Mucosa of descending colon (tissue), 3 donors: ENCODE data around the gene PIK3R3. TPM values are rescaled to one million over a fixed set of nuclear protein-coding genes. Genes with fewer than 3 reads are reported as not detected.

Experiments used
- ATAC-seq: fragments of 200-7000 bp; cut with Tn5 transposase; one replicate; pipeline ENCODE4 v1.9.1; 2020; ENCODE audit warnings: mild to moderate bottlenecking, moderate library complexity
- DNase-seq, 3 donors: peaks; one replicate each; pipeline ENCODE4 v3.0.0-alpha.2; 2020
- H3K36me3 ChIP-seq: fragments of 200-600 bp; one replicate; pipeline ENCODE4 v1.8.0; 2021; ENCODE audit warnings: low read depth, mild to moderate bottlenecking
- H3K4me1 ChIP-seq: fragments of 200-600 bp; one replicate; pipeline ENCODE4 v1.8.0; 2021; ENCODE audit warnings: low read depth, mild to moderate bottlenecking
- H3K4me3 ChIP-seq: fragments of 200-600 bp; one replicate; pipeline ENCODE4 v1.8.0; 2021; ENCODE audit warnings: mild to moderate bottlenecking
- H3K9me3 ChIP-seq: fragments of 200-600 bp; one replicate; pipeline ENCODE4 v1.8.0; 2021; ENCODE audit warnings: mild to moderate bottlenecking
- intact Hi-C, 2 donors: fragments of 100-400 bp; cut with DNase I in 1 of 2; cut with micrococcal nuclease in 1 of 2; formaldehyde crosslinking; loops; one replicate each; pipeline versions ENCODE4 v1.11.0 to v1.11.1; 2022; cut with DNase I, micrococcal nuclease
- total RNA-seq, 3 donors: library from RNA; stranded (reverse); fragmentation: NEBNext Ultra II Directional in 2 of 3; extraction: Animal tissue kit (Norgen Biotek cat#: 25700) in 2 of 3; gene quantifications; one replicate each; pipeline versions ENCODE4 v1.2.1 to v1.2.4, GENCODE V29; 2021 to 2023
- TF ChIP-seq, protein P1 (sequence below): fragments of 200-600 bp; IDR thresholded peaks from one replicate; pipeline ENCODE4 v1.8.0; 2022; ENCODE audit warnings: antibody characterized with exemption, mild to moderate bottlenecking
- donor health status: DM: no; HTN: no; CAD: no; lungs with moderate emphysema.
- donor health status: DM: no; HTN: no; CAD: no.
- donor health status: DM: no; HTN: yes; CAD: no.

Gene PIK3R3
- total RNA-seq, 3 donors from 2014 or later, result 5.9 to 15.6 (median 10.6) TPM

DNA sequence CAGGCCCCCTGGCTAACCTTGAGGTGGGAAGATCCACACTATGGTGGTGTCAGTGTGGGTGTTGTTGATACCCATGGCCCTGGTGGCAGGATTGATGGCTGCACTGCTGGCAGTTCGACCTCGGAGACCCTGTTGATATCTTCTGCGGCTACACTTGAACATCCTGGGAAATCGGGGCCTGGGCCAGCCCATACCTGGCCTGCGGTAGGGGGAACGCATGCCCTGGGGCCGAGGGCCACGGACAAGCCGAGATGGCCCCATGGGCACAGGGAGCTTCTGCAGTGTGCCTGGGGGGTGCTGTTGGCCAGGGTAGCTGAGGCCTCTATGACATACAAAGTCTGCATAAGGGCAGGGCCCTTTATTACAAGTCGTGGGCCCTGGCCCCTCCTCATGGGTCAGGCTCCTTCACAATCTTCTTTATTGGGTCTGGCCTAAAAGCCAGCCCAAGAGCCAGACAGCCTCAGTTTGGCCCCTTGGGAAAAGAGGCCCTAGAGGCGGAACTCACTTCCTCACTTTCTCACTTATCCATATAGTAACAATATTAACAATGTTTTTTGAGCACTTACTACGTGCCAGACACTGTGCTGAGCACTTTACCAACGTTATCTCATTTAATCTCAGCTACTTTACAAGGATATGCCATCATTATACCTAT, 43.9 kb upstream of the PIK3R3 start, which contains the start of gene P3R3URF:
P3R3URF (minus strand) TSS at position 278 of the 655 bp plus-strand sequence; CDS start at position 261, 17 bp downstream.
- H3K36me3 ChIP-seq, result no peaks in the 10 kb centered on the region
- ATAC-seq (no peak), DNase-seq (no peak)
- intact Hi-C loops, result no loop called here
- H3K4me1 ChIP-seq, result peaks cover under 1% of the 10 kb centered on the region
- no peaks in the 10 kb centered on the region for H3K9me3 ChIP-seq
- TF ChIP-seq, protein P1, sequence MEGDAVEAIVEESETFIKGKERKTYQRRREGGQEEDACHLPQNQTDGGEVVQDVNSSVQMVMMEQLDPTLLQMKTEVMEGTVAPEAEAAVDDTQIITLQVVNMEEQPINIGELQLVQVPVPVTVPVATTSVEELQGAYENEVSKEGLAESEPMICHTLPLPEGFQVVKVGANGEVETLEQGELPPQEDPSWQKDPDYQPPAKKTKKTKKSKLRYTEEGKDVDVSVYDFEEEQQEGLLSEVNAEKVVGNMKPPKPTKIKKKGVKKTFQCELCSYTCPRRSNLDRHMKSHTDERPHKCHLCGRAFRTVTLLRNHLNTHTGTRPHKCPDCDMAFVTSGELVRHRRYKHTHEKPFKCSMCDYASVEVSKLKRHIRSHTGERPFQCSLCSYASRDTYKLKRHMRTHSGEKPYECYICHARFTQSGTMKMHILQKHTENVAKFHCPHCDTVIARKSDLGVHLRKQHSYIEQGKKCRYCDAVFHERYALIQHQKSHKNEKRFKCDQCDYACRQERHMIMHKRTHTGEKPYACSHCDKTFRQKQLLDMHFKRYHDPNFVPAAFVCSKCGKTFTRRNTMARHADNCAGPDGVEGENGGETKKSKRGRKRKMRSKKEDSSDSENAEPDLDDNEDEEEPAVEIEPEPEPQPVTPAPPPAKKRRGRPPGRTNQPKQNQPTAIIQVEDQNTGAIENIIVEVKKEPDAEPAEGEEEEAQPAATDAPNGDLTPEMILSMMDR, result no peak
- H3K4me3 ChIP-seq, result no peak within 1 kb of the TSS

DNA sequence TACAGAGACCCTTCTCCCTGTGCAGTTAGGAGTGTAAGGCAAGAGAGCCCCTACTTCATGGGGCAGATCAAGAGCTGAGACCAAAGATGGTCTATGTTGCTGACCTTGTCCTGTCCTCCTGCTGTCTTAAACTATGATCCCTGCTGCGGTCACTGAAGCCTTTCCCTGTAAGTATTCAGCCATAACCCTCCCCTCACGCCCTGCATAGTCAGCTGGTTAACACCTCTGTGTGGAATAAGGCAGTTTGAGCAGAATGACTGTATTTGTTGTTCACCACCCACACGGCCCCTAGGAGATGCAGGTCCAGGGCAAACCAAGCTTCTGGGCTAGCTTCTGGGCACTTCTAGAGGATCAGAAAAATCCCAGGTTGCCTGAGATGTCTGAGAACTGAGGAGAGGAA, 42.8 kb upstream of the PIK3R3 start:
- no peak overlapping the region for H3K4me3 ChIP-seq
- intact Hi-C loops, result no loop called here
- H3K36me3 ChIP-seq, result no peaks in the 10 kb centered on the region
- TF ChIP-seq, protein P1, result no peak
- ATAC-seq, result no peak
- peaks cover 3% of the 10 kb centered on the region for H3K4me1 ChIP-seq
- H3K9me3 ChIP-seq, result no peaks in the 10 kb centered on the region
- no peak for DNase-seq

DNA sequence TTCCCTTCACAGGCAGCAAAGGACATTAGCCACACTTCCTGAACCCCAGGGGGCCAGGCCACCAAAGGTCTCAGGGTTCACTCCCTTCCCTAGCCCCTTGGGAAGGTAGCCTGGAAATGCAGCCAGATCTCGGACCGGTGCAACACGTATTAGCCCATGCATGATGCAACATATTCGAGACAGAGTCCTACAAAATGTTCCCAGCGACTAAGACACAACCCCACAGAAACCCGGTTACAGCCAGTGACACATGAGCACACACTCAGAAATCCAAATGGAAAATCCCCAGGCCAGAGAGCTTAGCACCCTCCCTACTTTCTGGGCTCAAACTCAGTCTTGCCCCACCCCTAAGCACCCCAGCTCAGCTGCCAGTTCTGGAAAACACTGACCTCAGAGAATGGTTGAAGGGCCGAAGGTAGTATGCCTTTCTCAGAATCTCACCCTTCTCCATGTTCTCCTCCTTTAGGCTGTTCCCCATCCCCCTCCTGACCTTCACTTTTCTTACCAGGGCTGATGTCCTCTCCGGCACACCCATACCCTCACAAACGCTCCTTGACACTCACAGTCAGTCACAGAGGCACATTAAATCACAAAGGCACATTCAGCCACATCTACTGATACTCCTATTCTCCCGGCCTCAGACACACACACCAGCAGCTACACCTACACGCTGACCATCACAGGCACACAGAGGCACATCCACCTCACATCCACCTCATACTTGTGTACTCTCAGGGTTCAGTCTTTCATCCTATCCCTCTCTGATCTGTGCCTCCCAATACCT, 42.2 kb upstream of the PIK3R3 start, which contains the start of gene TSPAN1:
TSPAN1 (plus strand) TSS at position 640 of the 784 bp plus-strand sequence. CDS start 6,021 bp downstream, outside the sequence.
- intact Hi-C loops, result no loop called here
- ATAC-seq (no peak), DNase-seq (no peak)
- TF ChIP-seq, protein P1, result no peak
- no peak within 1 kb of the TSS for H3K4me3 ChIP-seq
- no peaks in the 10 kb centered on the region for H3K9me3 ChIP-seq
- H3K4me1 ChIP-seq, result peaks cover 3% of the 10 kb centered on the region
- H3K36me3 ChIP-seq, result no peaks in the 10 kb centered on the region

DNA sequence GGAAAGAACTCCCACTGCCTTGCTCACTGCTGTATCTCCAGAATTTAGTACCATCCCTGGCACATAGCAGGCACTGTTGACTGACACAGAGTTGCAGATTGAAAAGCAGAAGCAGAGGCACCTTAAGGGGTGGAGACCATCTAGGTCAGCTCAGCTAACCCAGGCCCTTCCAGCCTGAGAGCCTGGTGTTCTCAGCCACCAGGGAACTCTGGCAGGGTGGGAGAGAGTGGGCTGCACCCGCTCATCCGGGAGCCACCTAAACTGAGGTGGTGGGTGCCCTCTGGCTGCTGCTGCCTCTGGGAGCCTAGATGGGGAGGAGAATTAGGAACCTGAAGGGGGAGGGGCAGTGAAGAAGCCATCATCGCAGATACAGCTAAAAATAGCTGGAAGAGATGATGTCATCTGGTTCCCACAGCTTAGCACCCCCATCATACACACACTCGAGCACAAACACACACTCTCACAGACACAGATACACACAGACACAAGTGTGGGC, 41.0 kb upstream of the PIK3R3 start:
- Histone ChIP-seq H3K9me3 (no peaks in the 10 kb centered on the region), H3K4me1 (peaks cover 3% of the 10 kb centered on the region), H3K36me3 (no peaks in the 10 kb centered on the region), H3K4me3 (no peak overlapping the region)
- TF ChIP-seq, protein P1, result no peak
- ATAC-seq (no peak), DNase-seq (no peak)
- intact Hi-C loops, result no loop called here

DNA sequence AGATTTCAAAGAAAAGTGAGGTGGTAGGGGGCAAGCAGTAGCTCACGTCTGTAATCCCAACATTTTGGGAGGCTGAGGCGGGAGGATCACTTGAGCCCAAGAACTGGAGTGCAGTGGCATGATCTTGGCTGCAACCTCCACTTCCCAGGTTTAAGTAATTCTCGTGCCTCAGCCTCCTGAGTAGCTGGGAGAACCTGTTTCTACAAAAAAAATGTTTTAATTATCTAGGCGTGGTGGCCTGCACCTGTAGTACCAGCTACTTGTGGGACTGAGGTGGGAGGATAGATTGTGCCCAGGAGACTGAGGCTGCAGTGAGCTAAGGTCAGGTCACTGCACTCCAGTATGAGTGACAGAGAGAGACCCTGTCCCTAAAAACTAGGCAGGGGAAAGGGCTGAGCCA, 39.9 kb upstream of the PIK3R3 start:
- intact Hi-C loops, result no loop called here
- TF ChIP-seq, protein P1, result no peak

More for the DNA sequence above, 39.9 kb upstream of the PIK3R3 start:
- no peak overlapping the region for H3K4me3 ChIP-seq
- peaks cover 3% of the 10 kb centered on the region for H3K4me1 ChIP-seq
- no peaks in the 10 kb centered on the region for H3K9me3 ChIP-seq
- DNase-seq, result no peak
- H3K36me3 ChIP-seq, result no peaks in the 10 kb centered on the region
- ATAC-seq, result peak; percentile 42
